Peyer's patch (tissue), 4 donors: Measurements from ENCODE around the gene MC1R.

Experiments
- CTCF ChIP-seq, 6 experiments: fragments of 450-650 bp in 4 of 6; fragments of 200-600 bp in 2 of 6; sonication (generic) in 1 of 6; IDR thresholded peaks; one replicate each; pipeline ENCODE4 v1.5.1; 2017 to 2019; ENCODE audit warnings: antibody characterized with exemption in 6 of 6, mild to moderate bottlenecking in 3 of 6, moderate library complexity in 1 of 6
- POLR2A ChIP-seq, 2 donors: fragments of 450-650 bp; IDR thresholded peaks; one replicate each; pipeline ENCODE4 v1.5.1; 2017; ENCODE audit warnings: antibody characterized with exemption in 2 of 2, mild to moderate bottlenecking in 2 of 2, moderate library complexity in 2 of 2

DNA sequence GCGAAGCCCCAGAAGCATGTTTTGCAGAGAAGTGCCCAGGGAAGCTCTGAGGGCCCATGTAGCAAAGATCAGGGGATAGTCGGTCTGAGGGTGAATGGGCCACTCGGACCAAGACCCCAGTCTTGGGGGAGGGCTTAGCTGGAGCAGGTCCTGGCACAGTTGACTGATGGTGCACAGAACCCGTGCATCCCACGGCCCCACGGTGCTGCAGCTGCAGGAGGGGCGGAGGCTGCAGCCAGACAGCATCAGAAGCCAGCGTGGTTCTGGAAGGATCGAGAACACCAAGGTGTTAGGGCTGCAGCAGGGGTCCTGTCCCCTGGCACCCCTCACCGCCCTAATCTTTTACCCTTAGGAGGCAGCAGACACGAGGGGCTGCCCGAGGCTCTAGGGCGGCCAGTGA lies 6.5 kb upstream of the MC1R start:
- TF ChIP-seq CTCF (IDR thresholded peaks at IDR 0.05) (no peak), POLR2A (IDR thresholded peaks at IDR 0.05) (no peak)
